ENCODE data around the gene FAM20A.
"Not testable (repeated sequence)": the region's sequence is repeated elsewhere in the genome, so short reads cannot be mapped to it uniquely, and the experiment has no call there.

Gene FAM20A

GRCh38 chr17:68587847-68588246 is 13.3 kb downstream of the FAM20A start:
- H3K4me3 ChIP-seq (ENCODE audit: severe bottlenecking): no peak overlapping the region
- no peak overlapping the region for H3K27ac ChIP-seq (ENCODE audit: poor library complexity, severe bottlenecking)
- no peaks in the 10 kb centered on the region for H3K9me3 ChIP-seq (ENCODE audit: severe bottlenecking)
- H3K36me3 ChIP-seq (ENCODE audit: low read depth): no peaks in the 10 kb centered on the region
- TF ChIP-seq CTCF (IDR thresholded peaks at IDR 0.05; ENCODE audit: poor library complexity, severe bottlenecking): no peak
- ATAC-seq (ENCODE audit: low read depth): no peak
- no peak for DNase-seq (ENCODE audit: low spot score)
- no peaks in the 10 kb centered on the region for H3K4me1 ChIP-seq (ENCODE audit: insufficient read depth, poor library complexity, severe bottlenecking)
- H3K27me3 ChIP-seq (ENCODE audit: insufficient read depth, poor library complexity, severe bottlenecking): peaks cover 8% of the 10 kb centered on the region

GRCh38 chr17:68587026-68587425 is 14.1 kb downstream of the FAM20A start:
- H3K4me1 ChIP-seq (ENCODE audit: insufficient read depth, poor library complexity, severe bottlenecking): no peaks in the 10 kb centered on the region
- no peaks in the 10 kb centered on the region for H3K36me3 ChIP-seq (ENCODE audit: low read depth)
- no peaks in the 10 kb centered on the region for H3K9me3 ChIP-seq (ENCODE audit: severe bottlenecking)
- H3K27ac ChIP-seq (ENCODE audit: poor library complexity, severe bottlenecking): no peak overlapping the region
- ATAC-seq (ENCODE audit: low read depth) (no peak), DNase-seq (ENCODE audit: low spot score) (no peak)
- no peak for TF ChIP-seq CTCF (IDR thresholded peaks at IDR 0.05; ENCODE audit: poor library complexity, severe bottlenecking)
- no peak overlapping the region for H3K4me3 ChIP-seq (ENCODE audit: severe bottlenecking)
- peaks cover 2% of the 10 kb centered on the region for H3K27me3 ChIP-seq (ENCODE audit: insufficient read depth, poor library complexity, severe bottlenecking)

GRCh38 chr17:68585643-68586042 is 15.5 kb downstream of the FAM20A start:
- ATAC-seq (ENCODE audit: low read depth) (no peak), DNase-seq (ENCODE audit: low spot score) (no peak)
- Histone ChIP-seq H3K27ac (ENCODE audit: poor library complexity, severe bottlenecking) (no peak overlapping the region), H3K4me1 (ENCODE audit: insufficient read depth, poor library complexity, severe bottlenecking) (no peaks in the 10 kb centered on the region), H3K36me3 (ENCODE audit: low read depth) (no peaks in the 10 kb centered on the region), H3K4me3 (ENCODE audit: severe bottlenecking) (no peak overlapping the region), H3K27me3 (ENCODE audit: insufficient read depth, poor library complexity, severe bottlenecking) (no peaks in the 10 kb centered on the region), H3K9me3 (ENCODE audit: severe bottlenecking) (no peaks in the 10 kb centered on the region)
- no peak for TF ChIP-seq CTCF (IDR thresholded peaks at IDR 0.05; ENCODE audit: poor library complexity, severe bottlenecking)

GRCh38 chr17:68584581-68585303 is 16.4 kb downstream of the FAM20A start:
- Histone ChIP-seq H3K27me3 (ENCODE audit: insufficient read depth, poor library complexity, severe bottlenecking) (no peaks in the 10 kb centered on the region), H3K27ac (ENCODE audit: poor library complexity, severe bottlenecking) (no peak overlapping the region), H3K4me3 (ENCODE audit: severe bottlenecking) (no peak overlapping the region), H3K36me3 (ENCODE audit: low read depth) (no peaks in the 10 kb centered on the region), H3K4me1 (ENCODE audit: insufficient read depth, poor library complexity, severe bottlenecking) (no peaks in the 10 kb centered on the region), H3K9me3 (ENCODE audit: severe bottlenecking) (no peaks in the 10 kb centered on the region)
- ATAC-seq (ENCODE audit: low read depth) (no peak), DNase-seq (ENCODE audit: low spot score) (no peak)
- no peak for TF ChIP-seq CTCF (IDR thresholded peaks at IDR 0.05; ENCODE audit: poor library complexity, severe bottlenecking)

- H3K27me3 ChIP-seq (ENCODE audit: insufficient read depth, poor library complexity, severe bottlenecking); H3K27ac ChIP-seq (ENCODE audit: poor library complexity, severe bottlenecking); H3K36me3 ChIP-seq (ENCODE audit: low read depth); DNase-seq (ENCODE audit: low spot score); ATAC-seq (ENCODE audit: low read depth); H3K4me3 ChIP-seq (ENCODE audit: severe bottlenecking); H3K4me1 ChIP-seq (ENCODE audit: insufficient read depth, poor library complexity, severe bottlenecking); H3K9me3 ChIP-seq (ENCODE audit: severe bottlenecking): not testable (repeated sequence)
Measured at GRCh38 chr17:68582867-68583266, 18.3 kb downstream of the FAM20A start.
